A673 (cell line): ENCODE data around the gene NEDD4L. TPM values are rescaled to one million over a fixed set of nuclear protein-coding genes. Genes with fewer than 3 reads are reported as not detected.

Experiments used
- BruUV-seq: library from RNA; stranded (reverse); fragments of 400-500 nt; replicated peaks from 2 replicates; lab custom pipeline; 2021; lab: Mats Ljungman, UMichigan
- CTCF ChIA-PET: fragments of 300-600 bp; sonication (Branson Sonifier 250); formaldehyde crosslinking; loops from one replicate; lab custom pipeline; 2022; ENCODE audit warnings: antibody characterized with exemption; lab: Charles Lee
- POLR2A ChIA-PET: fragments of 300-600 bp; sonication (Branson Sonifier 250); formaldehyde crosslinking; loops from one replicate; lab custom pipeline; 2022; ENCODE audit warnings: antibody characterized with exemption; ENCODE audit not compliant: low non-redundant PET; lab: Charles Lee
- DNase-seq: peaks from one replicate; pipeline ENCODE4 v3.0.0-alpha.2; 2015; ENCODE audit warnings: low spot score
- H3K27ac ChIP-seq: fragments of 200-600 bp; sonication (generic); 2 replicates; pipeline ENCODE4 v1.5.1; 2016; ENCODE audit warnings: mixed run types, low read depth, mild to moderate bottlenecking, mixed read lengths, antibody characterized with exemption, low read length; ENCODE audit not compliant: poor library complexity, severe bottlenecking
- H3K27me3 ChIP-seq: fragments of 200-600 bp; sonication (generic); replicated peaks from 2 replicates; pipeline ENCODE4 v1.6.1; 2017; ENCODE audit warnings: mixed run types, low read depth, mild to moderate bottlenecking, mixed read lengths, antibody characterized with exemption, low read length; ENCODE audit not compliant: insufficient read depth, poor library complexity
- H3K36me3 ChIP-seq: fragments of 200-600 bp; sonication (generic); 2 replicates; pipeline ENCODE4 v1.6.1; 2016; ENCODE audit warnings: mixed run types, mild to moderate bottlenecking, mixed read lengths, antibody characterized with exemption, low read length; ENCODE audit not compliant: insufficient read depth, poor library complexity, severe bottlenecking
- H3K4me1 ChIP-seq: fragments of 200-600 bp; sonication (generic); 2 replicates; pipeline ENCODE4 v1.6.1; 2017; ENCODE audit warnings: mixed run types, mild to moderate bottlenecking, mixed read lengths, antibody characterized with exemption, low read length; ENCODE audit not compliant: insufficient read depth, poor library complexity, severe bottlenecking
- H3K4me3 ChIP-seq: fragments of 200-600 bp; sonication (generic); 2 replicates; pipeline ENCODE4 v1.5.1; 2016; ENCODE audit warnings: low read depth, mixed run types, mild to moderate bottlenecking, mixed read lengths, low read length; ENCODE audit not compliant: poor library complexity, severe bottlenecking
- H3K9me3 ChIP-seq: fragments of 200-600 bp; sonication (generic); 2 replicates; pipeline ENCODE4 v1.6.1; 2016; ENCODE audit warnings: mixed run types, low read depth, mild to moderate bottlenecking, mixed read lengths, antibody characterized with exemption, low read length; ENCODE audit not compliant: poor library complexity, severe bottlenecking
- EZH2 ChIP-seq: fragments of 200-600 bp; sonication (generic); IDR thresholded peaks from 2 replicates; pipeline ENCODE4 v1.6.1; 2017; ENCODE audit warnings: borderline replicate concordance, low read depth, mild to moderate bottlenecking, mixed read lengths, antibody characterized with exemption, low read length; ENCODE audit not compliant: poor library complexity, severe bottlenecking
- intact Hi-C: fragments of 100-400 bp; cut with micrococcal nuclease; formaldehyde crosslinking; loops from one replicate; pipeline ENCODE4 v1.10.0; 2022; ENCODE audit not compliant: unreplicated experiment
- total RNA-seq: library from RNA; stranded (reverse); gene quantifications from 2 replicates; pipeline ENCODE4 v1.2.3, GENCODE V29; 2021
- TF ChIP-seq, protein P1 (sequence below): fragments of 300-800, 200-600 bp; sonication (generic); conservative IDR thresholded peaks from 2 replicates; pipeline ENCODE4 v1.5.1; 2017; ENCODE audit warnings: low read depth, mild to moderate bottlenecking, antibody characterized with exemption, low read length, moderate library complexity, mixed read lengths

NEDD4L gene
- total RNA-seq, 1 experiment from 2014 or later, result 15.3 TPM

DNA sequence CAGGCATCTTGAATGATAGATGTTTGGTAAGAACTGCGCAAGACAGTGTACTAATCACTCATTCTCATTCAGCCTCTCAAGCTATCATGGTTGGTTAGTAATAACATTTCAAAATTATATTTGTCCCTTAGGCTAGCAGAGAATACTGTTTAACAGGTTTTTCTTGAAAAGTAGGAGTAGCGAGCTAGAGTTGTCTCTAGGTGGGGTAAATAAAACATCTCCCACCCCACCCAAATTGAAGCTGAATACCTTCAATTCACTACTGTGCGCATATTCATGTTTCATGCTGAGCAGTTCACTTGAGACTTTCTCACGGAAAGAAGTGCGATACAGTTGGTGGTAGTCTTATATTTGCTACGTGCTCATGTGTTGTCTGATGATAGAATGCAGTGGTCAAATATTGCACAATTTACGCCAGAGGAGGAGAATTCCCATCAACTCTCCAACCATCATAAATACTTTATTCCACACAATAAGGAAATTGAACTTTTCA is 49.3 kb downstream of the NEDD4L start:
- Histone ChIP-seq H3K27me3 (no peaks in the 10 kb centered on the region), H3K9me3 (no peaks in the 10 kb centered on the region), H3K4me3 (no peak overlapping the region), H3K27ac (no peak overlapping the region), H3K4me1 (no peaks in the 10 kb centered on the region), H3K36me3 (no peaks in the 10 kb centered on the region)
- no peak for DNase-seq
- intact Hi-C loops, result no loop called here
- BruUV-seq, result no TSS peak
- TF ChIP-seq, protein P1, sequence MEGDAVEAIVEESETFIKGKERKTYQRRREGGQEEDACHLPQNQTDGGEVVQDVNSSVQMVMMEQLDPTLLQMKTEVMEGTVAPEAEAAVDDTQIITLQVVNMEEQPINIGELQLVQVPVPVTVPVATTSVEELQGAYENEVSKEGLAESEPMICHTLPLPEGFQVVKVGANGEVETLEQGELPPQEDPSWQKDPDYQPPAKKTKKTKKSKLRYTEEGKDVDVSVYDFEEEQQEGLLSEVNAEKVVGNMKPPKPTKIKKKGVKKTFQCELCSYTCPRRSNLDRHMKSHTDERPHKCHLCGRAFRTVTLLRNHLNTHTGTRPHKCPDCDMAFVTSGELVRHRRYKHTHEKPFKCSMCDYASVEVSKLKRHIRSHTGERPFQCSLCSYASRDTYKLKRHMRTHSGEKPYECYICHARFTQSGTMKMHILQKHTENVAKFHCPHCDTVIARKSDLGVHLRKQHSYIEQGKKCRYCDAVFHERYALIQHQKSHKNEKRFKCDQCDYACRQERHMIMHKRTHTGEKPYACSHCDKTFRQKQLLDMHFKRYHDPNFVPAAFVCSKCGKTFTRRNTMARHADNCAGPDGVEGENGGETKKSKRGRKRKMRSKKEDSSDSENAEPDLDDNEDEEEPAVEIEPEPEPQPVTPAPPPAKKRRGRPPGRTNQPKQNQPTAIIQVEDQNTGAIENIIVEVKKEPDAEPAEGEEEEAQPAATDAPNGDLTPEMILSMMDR, result no peak
- no peak for TF ChIP-seq EZH2
- ChIA-PET POLR2A (no interaction called here), CTCF (no interaction called here)

DNA sequence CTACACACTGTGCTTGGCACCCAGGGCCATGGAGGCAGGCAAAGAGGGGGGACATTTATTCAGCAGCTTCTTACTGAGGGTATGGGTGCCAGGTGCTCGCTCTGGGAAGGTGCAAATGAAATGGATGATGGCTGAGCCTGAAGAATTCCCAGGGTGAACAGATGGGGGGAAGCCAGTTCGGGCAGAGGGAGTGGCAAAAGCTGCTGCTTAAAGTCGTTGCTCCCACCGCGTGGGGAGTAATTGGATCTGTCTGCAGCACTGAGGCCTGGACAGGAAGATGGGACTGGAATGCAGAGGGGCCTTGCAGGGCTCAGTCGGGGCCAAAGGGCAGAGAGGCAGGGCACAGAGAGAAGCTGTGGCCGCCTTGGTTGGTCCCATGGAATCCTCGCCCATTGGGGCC is 51.2 kb downstream of the NEDD4L start:
- ChIA-PET CTCF (no interaction called here), POLR2A (interaction anchor here (0.7 kb wide), 1 partner anchor 12 kb away, joined by 6 read pairs; no protein-coding TSS in a partner anchor)

DNA sequence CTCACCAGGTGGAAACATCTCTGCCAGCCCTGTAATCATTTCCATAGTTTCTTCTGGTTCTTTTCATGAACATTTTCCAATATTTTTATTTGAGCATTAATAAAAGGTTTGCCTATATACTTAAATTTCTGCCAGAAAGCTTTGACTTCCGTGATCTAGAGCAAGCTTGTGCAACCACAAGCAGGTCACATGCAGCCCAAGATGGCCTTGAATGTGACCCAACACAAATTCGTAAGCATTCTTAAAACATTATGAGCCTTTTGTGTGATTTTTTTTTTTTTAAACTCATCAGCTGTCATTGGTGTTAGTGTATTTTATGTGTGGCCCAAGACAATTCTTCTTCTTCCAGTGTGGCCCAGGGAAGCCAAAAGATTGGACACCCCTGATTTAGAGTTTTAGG is 51.6 kb downstream of the NEDD4L start:
- no peaks in the 10 kb centered on the region for H3K27me3 ChIP-seq
- POLR2A ChIA-PET, result interaction anchor here (0.7 kb wide), 1 partner anchor 12 kb away, joined by 6 read pairs; no protein-coding TSS in a partner anchor
- H3K27ac ChIP-seq, result no peak overlapping the region

More for the DNA sequence above, 51.2 kb downstream of the NEDD4L start:
- no peak overlapping the region for H3K27ac ChIP-seq
- no peaks in the 10 kb centered on the region for H3K27me3 ChIP-seq
- H3K4me1 ChIP-seq, result no peaks in the 10 kb centered on the region
- H3K9me3 ChIP-seq, result no peaks in the 10 kb centered on the region
- no peak overlapping the region for H3K4me3 ChIP-seq
- no peaks in the 10 kb centered on the region for H3K36me3 ChIP-seq
- no peak for DNase-seq
- TF ChIP-seq, protein P1, result no peak
- TF ChIP-seq EZH2, result no peak
- intact Hi-C loops, result no loop called here
- BruUV-seq, result no TSS peak

More for the DNA sequence above, 51.6 kb downstream of the NEDD4L start:
- Histone ChIP-seq H3K36me3 (no peaks in the 10 kb centered on the region), H3K4me3 (no peak overlapping the region), H3K9me3 (no peaks in the 10 kb centered on the region), H3K4me1 (no peaks in the 10 kb centered on the region)
- intact Hi-C loops, result no loop called here
- no peak for DNase-seq
- TF ChIP-seq, protein P1, result no peak
- TF ChIP-seq EZH2, result no peak
- BruUV-seq, result no TSS peak
- CTCF ChIA-PET, result no interaction called here
